ENCODE data around the gene ANKRD36. TPM values are rescaled to one million over a fixed set of nuclear protein-coding genes. Genes with fewer than 3 reads are reported as not detected.
"Not testable (repeated sequence)": the region's sequence is repeated elsewhere in the genome, so short reads cannot be mapped to it uniquely, and the experiment has no call there.

Gene ANKRD36
- total and polyA plus RNA-seq, 9 donors = 4.6 to 49.4 (median 31.1) TPM

- no peaks in the 10 kb centered on the region for H3K36me3 ChIP-seq
- no peak overlapping the region for H3K4me3 ChIP-seq
- no peaks in the 10 kb centered on the region for H3K27me3 ChIP-seq
- 96 to 98% (median 98%) methylated on average over 10 of the region's 10 CpGs for WGBS, 3 donors
- intact Hi-C loops (cut with DNase I) = no loop called here
- H3K4me1 ChIP-seq (ENCODE audit: insufficient read depth) = no peaks in the 10 kb centered on the region
- no peaks in the 10 kb centered on the region for H3K9me3 ChIP-seq
- TF ChIP-seq, protein P1, sequence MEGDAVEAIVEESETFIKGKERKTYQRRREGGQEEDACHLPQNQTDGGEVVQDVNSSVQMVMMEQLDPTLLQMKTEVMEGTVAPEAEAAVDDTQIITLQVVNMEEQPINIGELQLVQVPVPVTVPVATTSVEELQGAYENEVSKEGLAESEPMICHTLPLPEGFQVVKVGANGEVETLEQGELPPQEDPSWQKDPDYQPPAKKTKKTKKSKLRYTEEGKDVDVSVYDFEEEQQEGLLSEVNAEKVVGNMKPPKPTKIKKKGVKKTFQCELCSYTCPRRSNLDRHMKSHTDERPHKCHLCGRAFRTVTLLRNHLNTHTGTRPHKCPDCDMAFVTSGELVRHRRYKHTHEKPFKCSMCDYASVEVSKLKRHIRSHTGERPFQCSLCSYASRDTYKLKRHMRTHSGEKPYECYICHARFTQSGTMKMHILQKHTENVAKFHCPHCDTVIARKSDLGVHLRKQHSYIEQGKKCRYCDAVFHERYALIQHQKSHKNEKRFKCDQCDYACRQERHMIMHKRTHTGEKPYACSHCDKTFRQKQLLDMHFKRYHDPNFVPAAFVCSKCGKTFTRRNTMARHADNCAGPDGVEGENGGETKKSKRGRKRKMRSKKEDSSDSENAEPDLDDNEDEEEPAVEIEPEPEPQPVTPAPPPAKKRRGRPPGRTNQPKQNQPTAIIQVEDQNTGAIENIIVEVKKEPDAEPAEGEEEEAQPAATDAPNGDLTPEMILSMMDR (IDR thresholded peaks at IDR 0.05) = no peak
- no peak for TF ChIP-seq EP300 (IDR thresholded peaks at IDR 0.05)
- TF ChIP-seq POLR2A (IDR thresholded peaks at IDR 0.05) = no peak
- peak; percentile 5 to 38 (median 18) for DNase-seq
- H3K27ac ChIP-seq = no peak overlapping the region
Observed at GRCh38 chr2:97267411-97268074, 154.6 kb downstream of the ANKRD36 start.

DNA sequence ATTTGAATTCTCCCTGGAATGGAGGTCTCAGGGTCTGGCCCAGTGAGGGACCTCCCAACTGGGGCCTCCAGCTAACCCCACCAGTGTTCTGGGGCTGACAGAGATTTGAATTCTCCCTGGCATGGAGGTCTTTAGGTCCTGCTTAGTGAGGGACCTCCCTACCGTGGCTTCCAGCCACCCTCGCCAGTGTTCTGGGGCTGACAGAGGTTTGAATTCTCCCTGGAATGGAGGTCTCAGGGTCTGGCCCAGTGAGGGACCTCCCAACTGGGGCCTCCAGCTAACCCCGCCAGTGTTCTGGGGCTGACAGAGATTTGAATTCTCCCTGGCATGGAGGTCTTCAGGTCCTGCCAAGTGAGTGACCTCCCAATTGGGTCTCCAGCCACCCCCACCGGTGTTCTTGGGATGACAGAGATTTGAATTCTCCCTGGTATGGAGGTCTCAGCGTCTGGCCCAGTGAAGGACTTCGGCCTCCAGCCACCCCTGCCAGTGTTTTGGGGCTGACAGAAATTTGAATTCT, 155.2 kb downstream of the ANKRD36 start:
- H3K36me3 ChIP-seq; H3K9me3 ChIP-seq; H3K27ac ChIP-seq; H3K4me3 ChIP-seq; H3K4me1 ChIP-seq (ENCODE audit: insufficient read depth); intact Hi-C loops (cut with DNase I); H3K27me3 ChIP-seq: not testable (repeated sequence)
- peak; percentile 7 to 30 (median 14) for DNase-seq
- WGBS, 3 donors = 89 to 98% (median 96%) methylated on average over 6 of the region's 6 CpGs

GRCh38 chr2:97276232-97276798, 163.4 kb downstream of the ANKRD36 start:
- H3K36me3 ChIP-seq; H3K4me3 ChIP-seq; H3K27ac ChIP-seq; H3K9me3 ChIP-seq; H3K27me3 ChIP-seq; DNase-seq; H3K4me1 ChIP-seq (ENCODE audit: insufficient read depth); intact Hi-C loops (cut with DNase I): not testable (repeated sequence)
- no CpG with 5 or more reads among the region's 4 CpGs for WGBS, 3 donors

GRCh38 chr2:97285187-97285586, 172.2 kb downstream of the ANKRD36 start:
- H3K9me3 ChIP-seq; H3K4me1 ChIP-seq (ENCODE audit: insufficient read depth); H3K4me3 ChIP-seq; H3K36me3 ChIP-seq; DNase-seq; H3K27ac ChIP-seq; intact Hi-C loops (cut with DNase I); H3K27me3 ChIP-seq: not testable (repeated sequence)
- WGBS, 3 donors = no CpG with 5 or more reads among the region's 2 CpGs

DNA sequence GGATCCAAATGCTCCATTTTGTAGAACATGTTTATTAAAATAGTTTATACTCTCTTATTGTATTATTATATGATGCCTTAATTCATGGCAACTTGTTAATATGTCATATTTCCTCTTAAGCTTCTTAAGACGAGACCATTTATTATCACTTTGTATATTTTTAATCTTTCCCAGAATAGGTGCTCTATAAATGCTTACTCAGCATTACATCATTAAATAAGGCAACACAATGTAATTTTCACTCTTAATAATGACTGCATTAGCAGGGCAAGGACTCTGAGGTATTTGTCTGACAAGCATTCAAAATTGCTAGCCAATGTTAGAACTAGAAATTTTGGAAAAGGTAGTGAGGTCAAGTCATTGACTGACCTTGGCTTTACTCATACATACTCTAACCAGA, 180.7 kb downstream of the ANKRD36 start:
- H3K36me3 ChIP-seq; H3K4me1 ChIP-seq (ENCODE audit: insufficient read depth); intact Hi-C loops (cut with DNase I); H3K27me3 ChIP-seq; H3K9me3 ChIP-seq; H3K27ac ChIP-seq; H3K4me3 ChIP-seq; DNase-seq: not testable (repeated sequence)
- WGBS, 3 donors = 79 to 88% (median 86%) methylated on average over 1 of the region's 1 CpG

Small RNAs within 50 kb of the gene (small RNA-seq; reads per million reads assigned to genes)
- not detected for gene RN7SL313P

Other genes with a start within 250 kb of the ANKRD36 start
- 10 to 100 TPM; 29.4 to 59.2 (median 47.2) TPM for gene SEMA4C, start 243.1 kb upstream of the ANKRD36 start, total RNA-seq
- 10 to 100 TPM; 17.3 to 46.9 TPM for gene SEMA4C, start 243.1 kb upstream of the ANKRD36 start, polyA plus RNA-seq
- gene FAM178B, start 126.6 kb upstream of the ANKRD36 start, total RNA-seq = 1 to 10 TPM in 3 of 7 donors, under 1 TPM in 2, not detected in 2; 0.40 to 6.5 (median 1.3) TPM
- gene FAM178B, start 126.6 kb upstream of the ANKRD36 start, polyA plus RNA-seq = under 1 TPM in 1 of 2 donors, not detected in 1; 0.28 TPM
- gene FAHD2B, start 18.3 kb upstream of the ANKRD36 start, total RNA-seq = 10 to 100 TPM; 12.4 to 33.9 (median 27.3) TPM
- gene FAHD2B, start 18.3 kb upstream of the ANKRD36 start, polyA plus RNA-seq = 10 to 100 TPM; 21.6 to 30.1 TPM